ENCODE results near the gene ZBTB17. TPM values are rescaled to one million over a fixed set of nuclear protein-coding genes. Genes with fewer than 3 reads are reported as not detected.

Gene ZBTB17
- total and polyA plus RNA-seq, 2 of the 4 experiments (the other 2 are of a cell fraction), result 26.3 to 58.2 TPM

DNA sequence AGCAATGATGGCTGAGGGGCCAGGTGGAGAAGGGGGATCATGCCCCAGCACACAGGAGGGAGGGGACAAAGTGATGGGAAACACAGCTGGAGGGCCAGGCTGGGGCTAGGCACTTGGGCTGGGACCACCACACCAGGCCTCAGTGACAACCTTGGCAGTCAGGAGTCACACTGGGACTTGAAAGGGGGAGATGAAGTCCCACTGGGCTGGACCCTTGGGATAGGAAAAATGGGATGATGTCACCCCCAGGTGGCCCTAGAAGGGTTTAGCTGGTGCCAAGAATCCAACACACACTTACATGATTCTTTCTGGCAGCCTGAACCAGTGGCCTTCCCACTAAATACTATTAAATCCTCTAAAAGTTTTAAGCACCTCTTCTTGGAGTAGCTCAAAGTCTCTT is 17.1 kb downstream of the ZBTB17 start:
- no peak overlapping the region for H2AFZ ChIP-seq (replicated peaks; ENCODE audit: low read length, poor library complexity)
- no peak overlapping the region; the same call in 1 of the 2 replicates for H3K4ac ChIP-seq (ENCODE audit: low read depth, low read length)
- H3K23ac ChIP-seq (ENCODE audit: low read depth, low read length), result no peak overlapping the region; the same call in 1 of the 2 replicates
- ATAC-seq (ENCODE audit: low read depth) (no peak), DNase-seq (peak; percentile 53)
- CTCF ChIA-PET, result interaction anchor here (0.7 to 1.3 kb wide), 3 partner anchors 10 to 167 kb away, joined by 3 to 4 read pairs (median 3); no protein-coding TSS in a partner anchor
- TF ChIP-seq CHD1 (IDR thresholded peaks at IDR 0.05; ENCODE audit: low read depth, low read length) (no peak), RAD21 (IDR thresholded peaks at IDR 0.05; ENCODE audit: low read length) (peak; percentile 22; the same call in 1 of the 2 replicates), NFE2L2 (IDR thresholded peaks at IDR 0.05; ENCODE audit: low read depth, low read length) (no peak)
- TF ChIP-seq, protein P1, sequence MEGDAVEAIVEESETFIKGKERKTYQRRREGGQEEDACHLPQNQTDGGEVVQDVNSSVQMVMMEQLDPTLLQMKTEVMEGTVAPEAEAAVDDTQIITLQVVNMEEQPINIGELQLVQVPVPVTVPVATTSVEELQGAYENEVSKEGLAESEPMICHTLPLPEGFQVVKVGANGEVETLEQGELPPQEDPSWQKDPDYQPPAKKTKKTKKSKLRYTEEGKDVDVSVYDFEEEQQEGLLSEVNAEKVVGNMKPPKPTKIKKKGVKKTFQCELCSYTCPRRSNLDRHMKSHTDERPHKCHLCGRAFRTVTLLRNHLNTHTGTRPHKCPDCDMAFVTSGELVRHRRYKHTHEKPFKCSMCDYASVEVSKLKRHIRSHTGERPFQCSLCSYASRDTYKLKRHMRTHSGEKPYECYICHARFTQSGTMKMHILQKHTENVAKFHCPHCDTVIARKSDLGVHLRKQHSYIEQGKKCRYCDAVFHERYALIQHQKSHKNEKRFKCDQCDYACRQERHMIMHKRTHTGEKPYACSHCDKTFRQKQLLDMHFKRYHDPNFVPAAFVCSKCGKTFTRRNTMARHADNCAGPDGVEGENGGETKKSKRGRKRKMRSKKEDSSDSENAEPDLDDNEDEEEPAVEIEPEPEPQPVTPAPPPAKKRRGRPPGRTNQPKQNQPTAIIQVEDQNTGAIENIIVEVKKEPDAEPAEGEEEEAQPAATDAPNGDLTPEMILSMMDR (conservative IDR thresholded peaks at IDR 0.05; ENCODE audit: low read depth, low read length), result 0 out of 2 replicates have a peak, but pooled peaks have one; percentile 26
- no peak overlapping the region for H3K4me2 ChIP-seq (ENCODE audit: low read depth, low read length)
- no peak overlapping the region for H3K4me3 ChIP-seq (ENCODE audit: insufficient read depth, low read depth, low read length)
- peaks cover 8% of the 10 kb centered on the region; the same call in 1 of the 2 replicates for H3K36me3 ChIP-seq (ENCODE audit: control insufficient read depth, insufficient read depth, low read length)
- intact Hi-C loops (cut with micrococcal nuclease), result no loop called here
- peak overlapping the region; percentile 56 for H2BK120ac ChIP-seq (ENCODE audit: low read depth, low read length)
- no peak overlapping the region for H3K14ac ChIP-seq (replicated peaks; ENCODE audit: low read depth, low read length)
- no peak overlapping the region for H2BK20ac ChIP-seq (ENCODE audit: low read depth, low read length)
- no peaks in the 10 kb centered on the region for H3K9me3 ChIP-seq (ENCODE audit: control insufficient read depth, insufficient read depth, low read length)
- peak overlapping the region; percentile 88 for H2AK5ac ChIP-seq (ENCODE audit: low read depth, low read length)
- peaks cover 25% of the 10 kb centered on the region for H3K9me1 ChIP-seq (ENCODE audit: insufficient read depth, low read length)
- no peak overlapping the region for H4K5ac ChIP-seq (ENCODE audit: low read depth, low read length)
- no peak overlapping the region for H3K27ac ChIP-seq (ENCODE audit: insufficient read depth, low read length)
- BruUV-seq (replicated peaks), result no TSS peak
- 0 out of 3 replicates have a peak overlapping the region, but pooled peaks have one; percentile 28 for H2BK15ac ChIP-seq (ENCODE audit: low read depth, low read length)
- H3K79me1 ChIP-seq (ENCODE audit: low read depth in 1 of 2, low read length in 2 of 2), result peaks cover 51 to 85% of the 10 kb centered on the region in 2 experiments
- peaks cover 14% of the 10 kb centered on the region; the same call in 1 of the 2 replicates for H4K20me1 ChIP-seq (ENCODE audit: insufficient read depth, low read length)
- no peaks in the 10 kb centered on the region for H3K27me3 ChIP-seq (ENCODE audit: control insufficient read depth, insufficient read depth, low read length)
- no peak overlapping the region for H3K9ac ChIP-seq (ENCODE audit: low read depth, low read length)
- peak overlapping the region; percentile 23 for H2BK5ac ChIP-seq (ENCODE audit: low read depth, low read length, poor library complexity, severe bottlenecking)
- POLR2A ChIA-PET (ENCODE audit: unreplicated experiment), result no interaction called here
- no peak overlapping the region for H3K56ac ChIP-seq (ENCODE audit: extremely low read depth, insufficient read depth, low read length)
- in situ Hi-C loops (cut with MboI; ENCODE audit: low sequenced_read_pairs), result no loop called here
- peak overlapping the region; percentile 51; the same call in 1 of the 2 replicates for H4K91ac ChIP-seq (ENCODE audit: insufficient read depth, low read depth, low read length)
- dilution Hi-C loops (cut with HindIII; ENCODE audit: low sequenced_read_pairs, unreplicated experiment), result no loop called here
- H4K8ac ChIP-seq (ENCODE audit: low read depth in 2 of 2, low read length in 2 of 2), result peak overlapping the region in 1 of 2 experiments; percentile 3; a peak in 2 of 4 replicates
- no peak overlapping the region for H3K18ac ChIP-seq (ENCODE audit: low read depth, low read length)
- peak overlapping the region; percentile 42 for H2AK9ac ChIP-seq (replicated peaks; ENCODE audit: low read depth, low read length, poor library complexity)
- peaks cover 19% of the 10 kb centered on the region for H3K4me1 ChIP-seq (ENCODE audit: control insufficient read depth, insufficient read depth, low read length)
